SK-N-SH (cell line): ENCODE results near the gene HS6ST3.

Source experiments
- EP300 ChIP-seq, 2 experiments: IDR thresholded peaks; 2 replicates each; pipeline versions ENCODE4 v1.4.0 to v1.6.1; 2012; ENCODE audit warnings: borderline replicate concordance in 1 of 2, low read depth in 1 of 2, low read length in 1 of 2
- EZH2phosphoT487 ChIP-seq: fragments of 200-600 bp; sonication (generic); IDR thresholded peaks from 2 replicates; pipeline ENCODE4 v1.6.1; 2017; ENCODE audit warnings: low read depth, mixed run types, mild to moderate bottlenecking, antibody characterized with exemption, moderate library complexity, borderline replicate concordance
- GABPA ChIP-seq: IDR thresholded peaks from 2 replicates; pipeline ENCODE4 v1.4.0; 2012; ENCODE audit warnings: low read depth, mild to moderate bottlenecking
- POLR2AphosphoS5 ChIP-seq: IDR thresholded peaks from 2 replicates; pipeline ENCODE4 v1.6.1; 2012; ENCODE audit warnings: low read depth, low read length
- TCF12 ChIP-seq: IDR thresholded peaks from 2 replicates; pipeline ENCODE4 v1.4.0; 2012
- TF ChIP-seq, protein P1 (sequence below): fragments of 200-600 bp; sonication (generic); IDR thresholded peaks from 2 replicates; pipeline ENCODE4 v1.6.1; 2017; ENCODE audit warnings: antibody characterized with exemption, mild to moderate bottlenecking, moderate library complexity
- TF ChIP-seq, protein P2 (sequence below): fragments of 150-350 bp; IDR thresholded peaks from 2 replicates; pipeline ENCODE4 v1.6.1; 2017; ENCODE audit warnings: antibody characterized with exemption, low read length, low read depth, borderline replicate concordance
- TF ChIP-seq, protein P3 (sequence below): IDR thresholded peaks from 2 replicates; pipeline ENCODE4 v1.6.1; 2012; ENCODE audit warnings: mild to moderate bottlenecking, low read depth, low read length, moderate library complexity
- TF ChIP-seq, protein P4 (sequence below): IDR thresholded peaks from 2 replicates; pipeline ENCODE4; 2012

DNA sequence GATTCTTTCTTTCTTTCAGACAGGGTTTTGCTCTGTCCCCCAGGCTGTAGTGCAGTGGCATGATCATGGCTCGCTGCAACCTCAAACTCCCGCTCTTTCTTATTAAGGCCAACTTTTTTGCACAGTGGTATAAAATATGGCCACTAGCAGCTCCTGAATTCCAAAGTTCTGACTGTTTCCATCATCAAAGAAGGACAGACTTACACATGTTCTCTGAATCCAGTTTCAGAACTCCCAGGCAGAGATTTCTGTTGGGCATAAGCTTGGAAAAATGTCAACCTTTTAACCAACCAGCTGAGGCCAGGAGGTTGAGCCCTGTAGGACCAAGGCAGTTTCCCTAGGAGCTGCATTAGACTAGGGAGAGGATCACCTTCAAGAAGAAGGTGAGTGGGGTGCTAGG, 184.1 kb downstream of the HS6ST3 start:
- TF ChIP-seq POLR2AphosphoS5, result no peak
- no peak for TF ChIP-seq EP300 (IDR thresholded peaks at IDR 0.05; ENCODE audit: borderline replicate concordance in 1 of 2, low read depth in 1 of 2, low read length in 1 of 2)
- TF ChIP-seq, protein P1, sequence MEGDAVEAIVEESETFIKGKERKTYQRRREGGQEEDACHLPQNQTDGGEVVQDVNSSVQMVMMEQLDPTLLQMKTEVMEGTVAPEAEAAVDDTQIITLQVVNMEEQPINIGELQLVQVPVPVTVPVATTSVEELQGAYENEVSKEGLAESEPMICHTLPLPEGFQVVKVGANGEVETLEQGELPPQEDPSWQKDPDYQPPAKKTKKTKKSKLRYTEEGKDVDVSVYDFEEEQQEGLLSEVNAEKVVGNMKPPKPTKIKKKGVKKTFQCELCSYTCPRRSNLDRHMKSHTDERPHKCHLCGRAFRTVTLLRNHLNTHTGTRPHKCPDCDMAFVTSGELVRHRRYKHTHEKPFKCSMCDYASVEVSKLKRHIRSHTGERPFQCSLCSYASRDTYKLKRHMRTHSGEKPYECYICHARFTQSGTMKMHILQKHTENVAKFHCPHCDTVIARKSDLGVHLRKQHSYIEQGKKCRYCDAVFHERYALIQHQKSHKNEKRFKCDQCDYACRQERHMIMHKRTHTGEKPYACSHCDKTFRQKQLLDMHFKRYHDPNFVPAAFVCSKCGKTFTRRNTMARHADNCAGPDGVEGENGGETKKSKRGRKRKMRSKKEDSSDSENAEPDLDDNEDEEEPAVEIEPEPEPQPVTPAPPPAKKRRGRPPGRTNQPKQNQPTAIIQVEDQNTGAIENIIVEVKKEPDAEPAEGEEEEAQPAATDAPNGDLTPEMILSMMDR, result no peak
- TF ChIP-seq GABPA, result no peak
- no peak for TF ChIP-seq TCF12
- TF ChIP-seq, protein P2, sequence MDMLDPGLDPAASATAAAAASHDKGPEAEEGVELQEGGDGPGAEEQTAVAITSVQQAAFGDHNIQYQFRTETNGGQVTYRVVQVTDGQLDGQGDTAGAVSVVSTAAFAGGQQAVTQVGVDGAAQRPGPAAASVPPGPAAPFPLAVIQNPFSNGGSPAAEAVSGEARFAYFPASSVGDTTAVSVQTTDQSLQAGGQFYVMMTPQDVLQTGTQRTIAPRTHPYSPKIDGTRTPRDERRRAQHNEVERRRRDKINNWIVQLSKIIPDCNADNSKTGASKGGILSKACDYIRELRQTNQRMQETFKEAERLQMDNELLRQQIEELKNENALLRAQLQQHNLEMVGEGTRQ, result no peak
- TF ChIP-seq, protein P3, sequence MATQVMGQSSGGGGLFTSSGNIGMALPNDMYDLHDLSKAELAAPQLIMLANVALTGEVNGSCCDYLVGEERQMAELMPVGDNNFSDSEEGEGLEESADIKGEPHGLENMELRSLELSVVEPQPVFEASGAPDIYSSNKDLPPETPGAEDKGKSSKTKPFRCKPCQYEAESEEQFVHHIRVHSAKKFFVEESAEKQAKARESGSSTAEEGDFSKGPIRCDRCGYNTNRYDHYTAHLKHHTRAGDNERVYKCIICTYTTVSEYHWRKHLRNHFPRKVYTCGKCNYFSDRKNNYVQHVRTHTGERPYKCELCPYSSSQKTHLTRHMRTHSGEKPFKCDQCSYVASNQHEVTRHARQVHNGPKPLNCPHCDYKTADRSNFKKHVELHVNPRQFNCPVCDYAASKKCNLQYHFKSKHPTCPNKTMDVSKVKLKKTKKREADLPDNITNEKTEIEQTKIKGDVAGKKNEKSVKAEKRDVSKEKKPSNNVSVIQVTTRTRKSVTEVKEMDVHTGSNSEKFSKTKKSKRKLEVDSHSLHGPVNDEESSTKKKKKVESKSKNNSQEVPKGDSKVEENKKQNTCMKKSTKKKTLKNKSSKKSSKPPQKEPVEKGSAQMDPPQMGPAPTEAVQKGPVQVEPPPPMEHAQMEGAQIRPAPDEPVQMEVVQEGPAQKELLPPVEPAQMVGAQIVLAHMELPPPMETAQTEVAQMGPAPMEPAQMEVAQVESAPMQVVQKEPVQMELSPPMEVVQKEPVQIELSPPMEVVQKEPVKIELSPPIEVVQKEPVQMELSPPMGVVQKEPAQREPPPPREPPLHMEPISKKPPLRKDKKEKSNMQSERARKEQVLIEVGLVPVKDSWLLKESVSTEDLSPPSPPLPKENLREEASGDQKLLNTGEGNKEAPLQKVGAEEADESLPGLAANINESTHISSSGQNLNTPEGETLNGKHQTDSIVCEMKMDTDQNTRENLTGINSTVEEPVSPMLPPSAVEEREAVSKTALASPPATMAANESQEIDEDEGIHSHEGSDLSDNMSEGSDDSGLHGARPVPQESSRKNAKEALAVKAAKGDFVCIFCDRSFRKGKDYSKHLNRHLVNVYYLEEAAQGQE, result no peak
- TF ChIP-seq EZH2phosphoT487, result no peak
- TF ChIP-seq, protein P4, sequence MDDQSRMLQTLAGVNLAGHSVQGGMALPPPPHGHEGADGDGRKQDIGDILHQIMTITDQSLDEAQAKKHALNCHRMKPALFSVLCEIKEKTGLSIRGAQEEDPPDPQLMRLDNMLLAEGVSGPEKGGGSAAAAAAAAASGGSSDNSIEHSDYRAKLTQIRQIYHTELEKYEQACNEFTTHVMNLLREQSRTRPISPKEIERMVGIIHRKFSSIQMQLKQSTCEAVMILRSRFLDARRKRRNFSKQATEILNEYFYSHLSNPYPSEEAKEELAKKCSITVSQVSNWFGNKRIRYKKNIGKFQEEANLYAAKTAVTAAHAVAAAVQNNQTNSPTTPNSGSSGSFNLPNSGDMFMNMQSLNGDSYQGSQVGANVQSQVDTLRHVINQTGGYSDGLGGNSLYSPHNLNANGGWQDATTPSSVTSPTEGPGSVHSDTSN, result no peak
